Activated T-helper 2 cell treated with anti-CD3 and anti-CD28 coated beads, Interferon-gamma antibody, Interleukin-2, Interleukin-4, amounts not matched to agents 10 μg/mL and 5 μg/mL and 100 μg/mL, durations not matched to agents 14 hours and 24 hours and 36 hours (primary cell): ENCODE results near the gene CUX1. TPM values are rescaled to one million over a fixed set of nuclear protein-coding genes. Genes with fewer than 3 reads are reported as not detected.

Experiments
- DNase-seq: peaks from one replicate; pipeline ENCODE4 v3.0.0; 2021; ENCODE audit warnings: low spot score
- H3K27ac Mint-ChIP-seq: one replicate; pipeline ENCODE4 v1.8.0; 2021; ENCODE audit warnings: mixed read lengths
- H3K27me3 Mint-ChIP-seq: one replicate; pipeline ENCODE4 v1.8.0; 2021; ENCODE audit warnings: low read depth, mixed read lengths
- H3K36me3 Mint-ChIP-seq: one replicate; pipeline ENCODE4 v1.8.0; 2021; ENCODE audit warnings: low read depth, mixed read lengths
- H3K4me1 Mint-ChIP-seq: one replicate; pipeline ENCODE4 v1.8.0; 2021; ENCODE audit warnings: low read depth, mixed read lengths
- H3K4me3 Mint-ChIP-seq: one replicate; pipeline ENCODE4 v1.8.0; 2021; ENCODE audit warnings: low read depth, mild to moderate bottlenecking, moderate library complexity, mixed read lengths
- H3K9me3 Mint-ChIP-seq: one replicate; pipeline ENCODE4 v1.8.0; 2021; ENCODE audit warnings: mixed read lengths
- intact Hi-C: fragments of 100-400 bp; cut with micrococcal nuclease; formaldehyde crosslinking; loops from one replicate; pipeline ENCODE4 v1.15.1; 2023
- total RNA-seq: library from RNA; stranded (reverse); gene quantifications from 2 replicates; pipeline ENCODE4 v1.2.3, GENCODE V29; 2022

The CUX1 gene
- total RNA-seq, 1 donor from 2014 or later = 31.5 TPM

DNA sequence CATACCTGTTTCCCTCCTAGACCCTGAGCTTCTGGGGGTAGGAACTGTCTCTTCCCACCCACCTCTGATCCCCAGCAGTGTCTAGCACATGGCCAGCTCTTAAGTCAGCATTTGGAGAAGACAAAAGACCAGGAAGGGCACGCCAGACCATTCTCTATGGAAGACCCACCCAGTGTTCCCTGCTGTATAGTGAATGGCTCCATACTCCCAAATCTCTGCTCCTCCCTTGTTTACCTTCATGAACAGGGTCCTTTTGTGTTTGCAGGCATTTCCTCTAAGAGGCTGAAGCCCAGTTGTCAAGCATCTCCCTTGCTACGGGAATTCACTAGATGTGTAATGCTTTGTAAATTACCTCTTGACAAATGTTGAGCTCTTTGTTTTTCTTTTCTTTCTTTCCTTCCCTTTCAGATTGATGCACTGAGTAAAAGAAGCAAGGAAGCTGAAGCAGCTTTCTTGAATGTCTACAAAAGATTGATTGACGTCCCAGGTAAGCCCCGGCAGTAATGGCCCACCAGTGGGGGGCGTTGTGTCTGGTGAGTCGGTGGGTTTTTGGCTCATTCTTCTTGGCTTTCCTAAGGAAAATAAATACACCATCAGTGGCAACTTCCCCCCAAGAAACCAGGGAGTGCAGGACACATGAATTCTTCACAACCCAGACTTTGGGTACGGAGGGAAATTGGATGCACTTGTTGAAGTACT is 252.7 kb downstream of the CUX1 start:
- H3K27ac Mint-ChIP-seq = no peak overlapping the region
- intact Hi-C loops = no loop called here
- no peaks in the 10 kb centered on the region for H3K27me3 Mint-ChIP-seq
- peaks cover 16% of the 10 kb centered on the region for H3K36me3 Mint-ChIP-seq
- H3K4me3 Mint-ChIP-seq = no peak overlapping the region
- H3K9me3 Mint-ChIP-seq = peaks cover 6% of the 10 kb centered on the region
- no peaks in the 10 kb centered on the region for H3K4me1 Mint-ChIP-seq
- no peak for DNase-seq

DNA sequence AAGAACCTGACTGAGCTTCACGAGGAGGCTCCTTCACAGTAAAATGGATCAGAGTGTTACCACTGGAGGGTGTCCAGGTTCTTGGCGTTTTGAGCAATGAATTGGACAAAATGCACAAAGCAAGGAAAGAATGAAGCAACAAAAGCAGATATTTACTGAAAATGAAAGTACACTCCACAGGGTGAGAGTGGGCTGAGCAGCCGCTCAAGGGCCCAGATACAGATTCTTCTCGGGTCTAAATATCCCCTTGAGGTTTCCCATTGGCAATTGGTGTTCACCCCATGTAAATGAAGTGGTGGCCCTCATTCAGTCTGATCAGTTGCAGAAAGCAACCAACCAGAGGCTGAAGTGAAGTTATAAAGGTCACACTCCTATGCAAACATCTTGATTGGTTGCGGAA is 254.6 kb downstream of the CUX1 start:
- no peak overlapping the region for H3K4me3 Mint-ChIP-seq
- no peaks in the 10 kb centered on the region for H3K27me3 Mint-ChIP-seq
- no peak overlapping the region for H3K27ac Mint-ChIP-seq
- DNase-seq = no peak
- H3K36me3 Mint-ChIP-seq = peaks cover 21% of the 10 kb centered on the region
- no peaks in the 10 kb centered on the region for H3K4me1 Mint-ChIP-seq
- intact Hi-C loops = no loop called here
- peaks cover 6% of the 10 kb centered on the region for H3K9me3 Mint-ChIP-seq

- Mint-ChIP-seq H3K4me1 (no peaks in the 10 kb centered on the region), H3K27ac (no peak overlapping the region), H3K27me3 (no peaks in the 10 kb centered on the region), H3K9me3 (peaks cover 6% of the 10 kb centered on the region), H3K4me3 (no peak overlapping the region), H3K36me3 (peaks cover 21% of the 10 kb centered on the region)
- no peak for DNase-seq
- intact Hi-C loops = no loop called here
Measured at GRCh38 chr7:102072636-102073209, 255.3 kb downstream of the CUX1 start.

DNA sequence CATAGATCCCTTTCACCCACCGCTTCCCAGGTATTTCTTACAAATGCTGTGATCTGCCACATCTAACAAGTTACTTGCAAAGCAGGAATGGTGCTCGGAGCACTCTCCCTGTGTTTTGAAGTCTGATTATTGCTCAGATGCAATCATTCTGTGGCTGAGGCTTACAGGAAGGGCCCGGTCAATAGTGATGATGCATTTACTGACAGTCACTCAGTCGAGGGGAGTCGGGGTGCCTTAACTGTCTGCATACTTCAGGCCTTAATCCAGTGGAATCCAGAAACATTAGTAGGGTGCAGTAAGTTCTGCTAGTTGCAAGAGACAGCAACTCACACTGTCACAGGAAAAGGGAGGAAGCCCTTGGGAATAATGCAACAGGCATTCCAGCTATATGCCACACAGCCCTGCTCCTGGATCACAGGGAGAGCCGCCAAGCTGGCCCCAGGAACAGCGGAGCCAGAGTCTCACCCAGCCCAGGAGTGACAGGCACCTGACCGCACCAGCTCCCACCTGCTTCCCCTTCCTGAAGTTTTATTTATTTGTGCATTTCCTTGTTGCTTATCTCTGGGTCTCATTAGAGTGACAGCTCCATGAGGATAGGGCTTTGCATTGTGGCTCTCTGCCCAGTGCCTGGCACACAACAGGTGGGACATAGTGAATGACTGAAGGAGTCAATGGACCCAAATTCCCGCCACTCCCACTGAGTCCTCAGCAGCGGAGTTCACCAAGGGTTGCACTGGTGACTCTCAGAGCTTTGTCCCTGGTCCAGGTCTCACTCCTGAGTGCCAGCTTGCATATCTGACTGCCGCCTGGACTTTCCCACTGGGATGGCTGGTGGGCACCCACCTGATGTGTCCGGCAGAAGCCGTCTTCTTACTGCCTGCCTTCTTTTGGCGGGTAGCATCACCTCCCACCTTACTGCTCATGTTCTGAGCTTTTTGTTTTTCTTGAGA is 256.8 kb downstream of the CUX1 start:
- no peaks in the 10 kb centered on the region for H3K27me3 Mint-ChIP-seq
- H3K4me3 Mint-ChIP-seq = no peak overlapping the region
- peaks cover 6% of the 10 kb centered on the region for H3K9me3 Mint-ChIP-seq
- no peaks in the 10 kb centered on the region for H3K4me1 Mint-ChIP-seq
- H3K36me3 Mint-ChIP-seq = peaks cover 21% of the 10 kb centered on the region
- DNase-seq = no peak
- no peak overlapping the region for H3K27ac Mint-ChIP-seq
- intact Hi-C loops = no loop called here

DNA sequence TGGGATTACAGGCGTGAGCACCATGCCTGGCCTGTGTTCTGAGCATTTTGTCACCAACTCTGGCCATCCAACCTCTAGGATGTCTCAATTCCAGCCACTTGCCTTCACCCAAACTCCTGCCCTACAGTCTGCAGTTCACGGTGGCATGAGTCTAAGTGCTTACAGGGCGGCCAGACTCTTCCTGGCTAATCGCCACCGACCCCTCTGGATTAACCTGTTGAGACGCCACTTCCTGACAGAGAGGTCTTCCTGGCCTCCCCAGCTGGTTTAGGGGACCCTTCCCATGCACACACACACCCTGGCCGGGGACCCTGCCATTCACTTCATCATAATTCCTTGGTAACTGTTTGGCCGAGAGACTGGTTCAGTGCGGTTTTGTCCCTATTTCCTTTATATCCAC is 257.7 kb downstream of the CUX1 start:
- Mint-ChIP-seq H3K9me3 (peaks cover 6% of the 10 kb centered on the region), H3K27me3 (no peaks in the 10 kb centered on the region), H3K27ac (no peak overlapping the region), H3K36me3 (peaks cover 21% of the 10 kb centered on the region), H3K4me1 (no peaks in the 10 kb centered on the region), H3K4me3 (no peak overlapping the region)
- intact Hi-C loops = no loop called here
- DNase-seq = no peak

GRCh38 chr7:102075553-102076135 is 258.2 kb downstream of the CUX1 start:
- intact Hi-C loops = no loop called here
- no peak for DNase-seq
- Mint-ChIP-seq H3K9me3 (peaks cover 6% of the 10 kb centered on the region), H3K4me1 (no peaks in the 10 kb centered on the region), H3K27ac (no peak overlapping the region), H3K36me3 (peaks cover 21% of the 10 kb centered on the region), H3K27me3 (no peaks in the 10 kb centered on the region), H3K4me3 (no peak overlapping the region)

DNA sequence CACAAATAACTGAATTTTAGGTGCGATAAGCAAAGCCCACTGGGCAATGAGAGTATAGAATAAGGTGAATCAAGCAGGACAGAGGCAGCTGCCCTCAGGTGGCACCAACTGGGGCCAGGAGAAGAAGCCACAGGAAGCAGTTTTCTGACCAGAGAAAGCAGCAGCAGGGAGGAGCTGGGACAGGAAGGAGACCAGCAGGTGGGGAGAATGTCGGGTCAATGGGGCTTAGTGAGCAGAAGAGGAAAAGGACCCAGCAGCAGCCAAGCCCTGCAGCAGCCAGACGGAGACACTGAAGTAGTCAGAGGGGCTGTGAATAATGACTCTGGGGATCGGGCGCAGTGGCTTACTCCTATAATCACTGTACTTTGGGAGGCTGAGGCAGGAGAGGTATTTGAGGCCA is 259.7 kb downstream of the CUX1 start:
- peaks cover 10% of the 10 kb centered on the region for H3K36me3 Mint-ChIP-seq
- H3K4me3 Mint-ChIP-seq = no peak overlapping the region
- no peak for DNase-seq
- intact Hi-C loops = no loop called here
- H3K27me3 Mint-ChIP-seq = no peaks in the 10 kb centered on the region
- H3K9me3 Mint-ChIP-seq = no peaks in the 10 kb centered on the region
- no peaks in the 10 kb centered on the region for H3K4me1 Mint-ChIP-seq
- H3K27ac Mint-ChIP-seq = no peak overlapping the region

DNA sequence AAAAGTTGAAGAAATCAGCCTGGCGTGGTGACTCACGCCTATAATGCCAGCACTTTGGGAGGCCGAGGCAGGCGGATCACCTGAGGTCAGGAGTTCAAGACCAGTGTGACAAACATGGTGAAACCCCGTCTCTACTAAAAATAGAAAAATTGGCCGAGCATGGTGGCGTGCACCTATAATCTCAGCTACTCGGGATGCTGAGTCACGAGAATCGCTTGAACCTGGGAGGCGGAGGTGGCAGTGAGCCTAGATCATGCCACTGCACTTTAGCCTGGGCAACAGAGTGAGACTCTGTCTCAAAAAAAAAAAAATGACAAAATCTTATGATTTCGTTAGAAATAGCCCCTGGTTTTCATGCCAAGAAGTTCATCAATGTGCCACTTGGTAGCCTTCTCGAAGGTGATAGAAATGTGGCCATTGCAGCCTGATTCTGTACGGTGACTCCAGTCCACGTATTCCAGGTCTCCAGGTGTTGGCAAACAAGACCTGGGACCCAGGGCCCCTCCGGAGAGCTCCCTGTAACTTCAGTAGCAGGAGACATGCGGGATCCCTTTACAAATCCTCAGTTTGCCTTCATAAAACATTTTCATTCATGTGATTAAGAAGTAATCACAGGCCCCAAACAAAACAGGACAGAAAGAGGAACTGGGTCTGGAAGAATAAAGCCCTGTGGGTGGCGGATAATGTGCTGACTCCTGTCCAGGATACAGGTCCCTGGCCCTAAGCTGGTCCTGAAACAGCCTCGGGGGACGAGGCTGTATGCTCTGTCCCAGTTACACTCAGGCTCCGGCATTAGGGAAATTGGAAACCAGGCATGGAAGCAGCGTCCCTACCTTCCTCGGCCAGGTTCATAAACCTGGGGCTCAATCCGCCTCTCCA is 262.0 kb downstream of the CUX1 start:
- Mint-ChIP-seq H3K4me1 (no peaks in the 10 kb centered on the region), H3K27ac (no peak overlapping the region), H3K4me3 (no peak overlapping the region), H3K36me3 (peaks cover 5% of the 10 kb centered on the region), H3K9me3 (no peaks in the 10 kb centered on the region), H3K27me3 (no peaks in the 10 kb centered on the region)
- intact Hi-C loops = no loop called here
- no peak for DNase-seq

- Mint-ChIP-seq H3K27ac (no peak overlapping the region), H3K27me3 (no peaks in the 10 kb centered on the region), H3K4me1 (no peaks in the 10 kb centered on the region), H3K36me3 (peaks cover 5% of the 10 kb centered on the region), H3K9me3 (peaks cover 5% of the 10 kb centered on the region), H3K4me3 (no peak overlapping the region)
- intact Hi-C loops = no loop called here
- DNase-seq = no peak
Measured at GRCh38 chr7:102080019-102080433, 262.6 kb downstream of the CUX1 start.

- no peaks in the 10 kb centered on the region for H3K27me3 Mint-ChIP-seq
- intact Hi-C loops = no loop called here
- peaks cover 10% of the 10 kb centered on the region for H3K9me3 Mint-ChIP-seq
- peaks cover 4% of the 10 kb centered on the region for H3K36me3 Mint-ChIP-seq
- DNase-seq = no peak
- H3K4me3 Mint-ChIP-seq = no peak overlapping the region
- no peaks in the 10 kb centered on the region for H3K4me1 Mint-ChIP-seq
- H3K27ac Mint-ChIP-seq = no peak overlapping the region
Measured at GRCh38 chr7:102080434-102081243, 263.2 kb downstream of the CUX1 start.

DNA sequence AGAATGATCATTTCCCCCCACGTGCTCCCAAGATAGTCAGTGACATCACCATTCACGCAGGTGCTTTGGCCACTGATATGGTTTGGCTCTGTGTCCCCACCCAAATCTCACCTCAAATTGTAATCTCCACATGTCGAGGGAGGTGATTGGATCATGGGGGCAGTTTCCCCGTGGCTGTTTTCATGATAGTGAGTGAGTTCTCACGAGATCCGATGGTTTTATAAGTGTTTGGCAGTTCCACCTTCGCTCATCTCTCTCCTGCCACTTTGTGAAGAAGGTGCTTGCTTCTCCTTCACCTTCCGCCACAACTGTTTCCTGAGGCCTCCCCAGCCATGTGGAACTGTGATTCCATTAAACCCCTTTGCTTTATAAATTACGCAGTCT is 263.8 kb downstream of the CUX1 start:
- no peak for DNase-seq
- Mint-ChIP-seq H3K27me3 (no peaks in the 10 kb centered on the region), H3K4me1 (no peaks in the 10 kb centered on the region), H3K36me3 (peaks cover 4% of the 10 kb centered on the region), H3K27ac (no peak overlapping the region), H3K9me3 (peaks cover 14% of the 10 kb centered on the region), H3K4me3 (no peak overlapping the region)
- intact Hi-C loops = no loop called here
